ENCODE data around the gene NMNAT2.

NMNAT2 gene

DNA sequence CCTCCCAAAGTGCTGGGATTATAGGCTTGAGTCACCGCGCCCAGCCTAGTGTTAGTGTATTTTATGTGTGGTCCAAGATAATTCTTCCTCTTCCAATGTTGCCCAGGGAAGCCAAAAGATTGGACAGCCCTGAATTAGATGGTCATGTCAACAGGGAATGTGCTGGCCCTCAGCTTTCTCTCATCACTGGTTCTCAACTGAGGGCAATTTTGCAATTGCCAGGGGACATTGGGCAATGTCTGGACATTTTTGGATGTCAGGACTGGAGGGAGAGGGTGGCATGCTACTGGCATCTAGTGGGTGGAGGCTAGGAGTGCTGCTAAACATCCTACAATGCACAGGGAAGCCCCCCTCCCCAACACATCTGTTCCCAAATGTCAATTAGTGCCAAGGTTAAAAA, 137.1 kb downstream of the NMNAT2 start:
- ATAC-seq: no peak
- TF ChIP-seq SNAI2 (CRISPR knock-in tag; IDR thresholded peaks at IDR 0.05): no peak
- TF ChIP-seq ISL1 (CRISPR knock-in tag; IDR thresholded peaks at IDR 0.05): no peak
- no peak for TF ChIP-seq CSDC2 (CRISPR knock-in tag; IDR thresholded peaks at IDR 0.05)
- no peak for TF ChIP-seq RARB (CRISPR knock-in tag; IDR thresholded peaks at IDR 0.05)
- no peak for TF ChIP-seq ESRRG (CRISPR knock-in tag; IDR thresholded peaks at IDR 0.05)
- TF ChIP-seq, protein P1, sequence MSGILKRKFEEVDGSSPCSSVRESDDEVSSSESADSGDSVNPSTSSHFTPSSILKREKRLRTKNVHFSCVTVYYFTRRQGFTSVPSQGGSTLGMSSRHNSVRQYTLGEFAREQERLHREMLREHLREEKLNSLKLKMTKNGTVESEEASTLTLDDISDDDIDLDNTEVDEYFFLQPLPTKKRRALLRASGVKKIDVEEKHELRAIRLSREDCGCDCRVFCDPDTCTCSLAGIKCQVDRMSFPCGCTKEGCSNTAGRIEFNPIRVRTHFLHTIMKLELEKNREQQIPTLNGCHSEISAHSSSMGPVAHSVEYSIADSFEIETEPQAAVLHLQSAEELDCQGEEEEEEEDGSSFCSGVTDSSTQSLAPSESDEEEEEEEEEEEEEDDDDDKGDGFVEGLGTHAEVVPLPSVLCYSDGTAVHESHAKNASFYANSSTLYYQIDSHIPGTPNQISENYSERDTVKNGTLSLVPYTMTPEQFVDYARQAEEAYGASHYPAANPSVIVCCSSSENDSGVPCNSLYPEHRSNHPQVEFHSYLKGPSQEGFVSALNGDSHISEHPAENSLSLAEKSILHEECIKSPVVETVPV (CRISPR knock-in tag; IDR thresholded peaks at IDR 0.05): no peak
- no peak for TF ChIP-seq TCF4 (CRISPR knock-in tag; IDR thresholded peaks at IDR 0.05; ENCODE audit: borderline replicate concordance)
- TF ChIP-seq ZNF565 (CRISPR knock-in tag; conservative IDR thresholded peaks at IDR 0.05; ENCODE audit: low read depth): no peak
- TF ChIP-seq ZNF8 (CRISPR knock-in tag; IDR thresholded peaks at IDR 0.05): no peak
- no peak for TF ChIP-seq BACH2 (CRISPR knock-in tag; IDR thresholded peaks at IDR 0.05; ENCODE audit: borderline replicate concordance)
- TF ChIP-seq ZNF70 (CRISPR knock-in tag; IDR thresholded peaks at IDR 0.05): no peak
- TF ChIP-seq, protein P2, sequence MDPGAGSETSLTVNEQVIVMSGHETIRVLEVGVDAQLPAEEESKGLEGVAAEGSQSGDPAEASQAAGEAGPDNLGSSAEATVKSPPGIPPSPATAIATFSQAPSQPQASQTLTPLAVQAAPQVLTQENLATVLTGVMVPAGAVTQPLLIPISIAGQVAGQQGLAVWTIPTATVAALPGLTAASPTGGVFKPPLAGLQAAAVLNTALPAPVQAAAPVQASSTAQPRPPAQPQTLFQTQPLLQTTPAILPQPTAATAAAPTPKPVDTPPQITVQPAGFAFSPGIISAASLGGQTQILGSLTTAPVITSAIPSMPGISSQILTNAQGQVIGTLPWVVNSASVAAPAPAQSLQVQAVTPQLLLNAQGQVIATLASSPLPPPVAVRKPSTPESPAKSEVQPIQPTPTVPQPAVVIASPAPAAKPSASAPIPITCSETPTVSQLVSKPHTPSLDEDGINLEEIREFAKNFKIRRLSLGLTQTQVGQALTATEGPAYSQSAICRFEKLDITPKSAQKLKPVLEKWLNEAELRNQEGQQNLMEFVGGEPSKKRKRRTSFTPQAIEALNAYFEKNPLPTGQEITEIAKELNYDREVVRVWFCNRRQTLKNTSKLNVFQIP (CRISPR knock-in tag; IDR thresholded peaks at IDR 0.05; ENCODE audit: borderline replicate concordance, low read depth): no peak
- TF ChIP-seq OSR1 (CRISPR knock-in tag; IDR thresholded peaks at IDR 0.05): no peak

DNA sequence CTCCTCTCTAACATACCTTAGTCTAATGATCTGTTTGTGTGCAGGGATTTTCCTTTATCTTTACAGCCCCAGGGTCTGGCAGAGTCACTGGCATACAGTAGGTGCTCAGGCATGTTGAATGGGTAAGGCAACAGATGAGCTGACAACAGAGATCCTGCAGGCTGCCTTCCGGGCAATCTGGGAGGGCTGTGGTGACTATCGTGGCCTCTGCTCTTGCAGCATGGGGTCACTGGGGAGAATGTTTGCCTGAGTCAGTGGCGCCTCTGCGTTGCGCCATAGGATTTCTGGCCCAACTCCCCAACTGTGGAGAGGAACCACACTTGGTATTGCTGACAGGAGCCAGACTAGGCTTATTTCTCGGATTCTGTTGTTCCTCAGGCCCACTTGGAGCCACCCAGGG, 138.3 kb downstream of the NMNAT2 start:
- no peak for TF ChIP-seq RARB (CRISPR knock-in tag; IDR thresholded peaks at IDR 0.05)
- no peak for TF ChIP-seq ARNTL (CRISPR knock-in tag; IDR thresholded peaks at IDR 0.05; ENCODE audit: borderline replicate concordance, low read depth)
- no peak for TF ChIP-seq PPARA (CRISPR knock-in tag; IDR thresholded peaks at IDR 0.05; ENCODE audit: borderline replicate concordance)
- no peak for TF ChIP-seq ESRRG (CRISPR knock-in tag; IDR thresholded peaks at IDR 0.05)
- no peak for TF ChIP-seq ISL1 (CRISPR knock-in tag; IDR thresholded peaks at IDR 0.05)
- TF ChIP-seq ZNF565 (CRISPR knock-in tag; conservative IDR thresholded peaks at IDR 0.05; ENCODE audit: low read depth): no peak
- no peak for TF ChIP-seq TOX (CRISPR knock-in tag; IDR thresholded peaks at IDR 0.05; ENCODE audit: borderline replicate concordance)
- no peak for TF ChIP-seq ZFP30 (CRISPR knock-in tag; IDR thresholded peaks at IDR 0.05)
- TF ChIP-seq, protein P3, sequence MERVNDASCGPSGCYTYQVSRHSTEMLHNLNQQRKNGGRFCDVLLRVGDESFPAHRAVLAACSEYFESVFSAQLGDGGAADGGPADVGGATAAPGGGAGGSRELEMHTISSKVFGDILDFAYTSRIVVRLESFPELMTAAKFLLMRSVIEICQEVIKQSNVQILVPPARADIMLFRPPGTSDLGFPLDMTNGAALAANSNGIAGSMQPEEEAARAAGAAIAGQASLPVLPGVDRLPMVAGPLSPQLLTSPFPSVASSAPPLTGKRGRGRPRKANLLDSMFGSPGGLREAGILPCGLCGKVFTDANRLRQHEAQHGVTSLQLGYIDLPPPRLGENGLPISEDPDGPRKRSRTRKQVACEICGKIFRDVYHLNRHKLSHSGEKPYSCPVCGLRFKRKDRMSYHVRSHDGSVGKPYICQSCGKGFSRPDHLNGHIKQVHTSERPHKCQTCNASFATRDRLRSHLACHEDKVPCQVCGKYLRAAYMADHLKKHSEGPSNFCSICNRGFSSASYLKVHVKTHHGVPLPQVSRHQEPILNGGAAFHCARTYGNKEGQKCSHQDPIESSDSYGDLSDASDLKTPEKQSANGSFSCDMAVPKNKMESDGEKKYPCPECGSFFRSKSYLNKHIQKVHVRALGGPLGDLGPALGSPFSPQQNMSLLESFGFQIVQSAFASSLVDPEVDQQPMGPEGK (CRISPR knock-in tag; IDR thresholded peaks at IDR 0.05; ENCODE audit: borderline replicate concordance): no peak
- TF ChIP-seq, protein P4, sequence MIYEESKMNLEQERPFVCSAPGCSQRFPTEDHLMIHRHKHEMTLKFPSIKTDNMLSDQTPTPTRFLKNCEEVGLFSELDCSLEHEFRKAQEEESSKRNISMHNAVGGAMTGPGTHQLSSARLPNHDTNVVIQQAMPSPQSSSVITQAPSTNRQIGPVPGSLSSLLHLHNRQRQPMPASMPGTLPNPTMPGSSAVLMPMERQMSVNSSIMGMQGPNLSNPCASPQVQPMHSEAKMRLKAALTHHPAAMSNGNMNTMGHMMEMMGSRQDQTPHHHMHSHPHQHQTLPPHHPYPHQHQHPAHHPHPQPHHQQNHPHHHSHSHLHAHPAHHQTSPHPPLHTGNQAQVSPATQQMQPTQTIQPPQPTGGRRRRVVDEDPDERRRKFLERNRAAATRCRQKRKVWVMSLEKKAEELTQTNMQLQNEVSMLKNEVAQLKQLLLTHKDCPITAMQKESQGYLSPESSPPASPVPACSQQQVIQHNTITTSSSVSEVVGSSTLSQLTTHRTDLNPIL (CRISPR knock-in tag; IDR thresholded peaks at IDR 0.05; ENCODE audit: low read depth): no peak
- no peak for TF ChIP-seq BACH2 (CRISPR knock-in tag; IDR thresholded peaks at IDR 0.05; ENCODE audit: borderline replicate concordance)
- TF ChIP-seq ZFP3 (CRISPR knock-in tag; IDR thresholded peaks at IDR 0.05): no peak
- TF ChIP-seq ZNF8 (CRISPR knock-in tag; IDR thresholded peaks at IDR 0.05): no peak
- TF ChIP-seq GLIS3 (CRISPR knock-in tag; IDR thresholded peaks at IDR 0.05): no peak
- TF ChIP-seq, protein P5, sequence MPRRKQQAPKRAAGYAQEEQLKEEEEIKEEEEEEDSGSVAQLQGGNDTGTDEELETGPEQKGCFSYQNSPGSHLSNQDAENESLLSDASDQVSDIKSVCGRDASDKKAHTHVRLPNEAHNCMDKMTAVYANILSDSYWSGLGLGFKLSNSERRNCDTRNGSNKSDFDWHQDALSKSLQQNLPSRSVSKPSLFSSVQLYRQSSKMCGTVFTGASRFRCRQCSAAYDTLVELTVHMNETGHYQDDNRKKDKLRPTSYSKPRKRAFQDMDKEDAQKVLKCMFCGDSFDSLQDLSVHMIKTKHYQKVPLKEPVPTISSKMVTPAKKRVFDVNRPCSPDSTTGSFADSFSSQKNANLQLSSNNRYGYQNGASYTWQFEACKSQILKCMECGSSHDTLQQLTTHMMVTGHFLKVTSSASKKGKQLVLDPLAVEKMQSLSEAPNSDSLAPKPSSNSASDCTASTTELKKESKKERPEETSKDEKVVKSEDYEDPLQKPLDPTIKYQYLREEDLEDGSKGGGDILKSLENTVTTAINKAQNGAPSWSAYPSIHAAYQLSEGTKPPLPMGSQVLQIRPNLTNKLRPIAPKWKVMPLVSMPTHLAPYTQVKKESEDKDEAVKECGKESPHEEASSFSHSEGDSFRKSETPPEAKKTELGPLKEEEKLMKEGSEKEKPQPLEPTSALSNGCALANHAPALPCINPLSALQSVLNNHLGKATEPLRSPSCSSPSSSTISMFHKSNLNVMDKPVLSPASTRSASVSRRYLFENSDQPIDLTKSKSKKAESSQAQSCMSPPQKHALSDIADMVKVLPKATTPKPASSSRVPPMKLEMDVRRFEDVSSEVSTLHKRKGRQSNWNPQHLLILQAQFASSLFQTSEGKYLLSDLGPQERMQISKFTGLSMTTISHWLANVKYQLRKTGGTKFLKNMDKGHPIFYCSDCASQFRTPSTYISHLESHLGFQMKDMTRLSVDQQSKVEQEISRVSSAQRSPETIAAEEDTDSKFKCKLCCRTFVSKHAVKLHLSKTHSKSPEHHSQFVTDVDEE (CRISPR knock-in tag; IDR thresholded peaks at IDR 0.05): no peak
- TF ChIP-seq ZNF70 (CRISPR knock-in tag; IDR thresholded peaks at IDR 0.05): no peak
- TF ChIP-seq CSDC2 (CRISPR knock-in tag; IDR thresholded peaks at IDR 0.05): no peak
- TF ChIP-seq, protein P2 (CRISPR knock-in tag; IDR thresholded peaks at IDR 0.05; ENCODE audit: borderline replicate concordance, low read depth): no peak
- ATAC-seq: no peak

All from SK-N-SH treated with all-trans-retinoic acid at 6 μM for 48 hours (cell line).